Epithelial cell of esophagus (primary cell): ENCODE measurements around the gene ICAM5.
"Not testable (repeated sequence)": the region's sequence is repeated elsewhere in the genome, so short reads cannot be mapped to it uniquely, and the experiment has no call there.

Experiments
- DNase-seq: peaks from one replicate; pipeline ENCODE4 v3.0.0; 2010; ENCODE audit warnings: low read depth
- H3K4me3 ChIP-seq: 2 replicates; pipeline ENCODE4 v1.5.1; 2011; ENCODE audit warnings: mild to moderate bottlenecking, low read length, control low read depth
- CTCF ChIP-seq: IDR thresholded peaks from 2 replicates; pipeline ENCODE4 v1.5.1; 2011; ENCODE audit warnings: low read depth, mild to moderate bottlenecking, low read length, control low read depth, inconsistent platforms; ENCODE audit not compliant: insufficient read depth; ENCODE audit errors: missing control alignments

ICAM5 gene

GRCh38 chr19:10334588-10335351 lies 45.0 kb downstream of the ICAM5 start:
- DNase-seq, result peak; percentile 95
- no peak for TF ChIP-seq CTCF
- peak overlapping the region; percentile 61 for H3K4me3 ChIP-seq

- TF ChIP-seq CTCF, result no peak
- no peak overlapping the region for H3K4me3 ChIP-seq
Observed at GRCh38 chr19:10335352-10335985, 45.7 kb downstream of the ICAM5 start.

GRCh38 chr19:10336725-10337124 lies 47.0 kb downstream of the ICAM5 start:
- DNase-seq, H3K4me3 ChIP-seq: not testable (repeated sequence)

More at GRCh38 chr19:10335352-10335985, 45.7 kb downstream of the ICAM5 start:
- DNase-seq, result no peak

GRCh38 chr19:10338940-10339339 lies 49.2 kb downstream of the ICAM5 start:
- no peak overlapping the region for H3K4me3 ChIP-seq
- DNase-seq, result no peak
- no peak for TF ChIP-seq CTCF

- no peak for DNase-seq
- TF ChIP-seq CTCF, result no peak
- no peak within 1 kb of the TSS for H3K4me3 ChIP-seq
Observed at GRCh38 chr19:10339380-10339960, 49.7 kb downstream of the ICAM5 start, which contains the start of gene ICAM3. Gene ICAM3, minus strand, starts transcription at chr19:10339624. Its CDS starts 10 bp downstream, at chr19:10339614.

GRCh38 chr19:10339977-10340376 lies 50.2 kb downstream of the ICAM5 start:
- no peak overlapping the region for H3K4me3 ChIP-seq
- TF ChIP-seq CTCF, result no peak
- no peak for DNase-seq

- peak; percentile 10 for DNase-seq
- no peak overlapping the region for H3K4me3 ChIP-seq
Observed at GRCh38 chr19:10343495-10343894, 53.7 kb downstream of the ICAM5 start.

More at GRCh38 chr19:10343495-10343894, 53.7 kb downstream of the ICAM5 start:
- no peak for TF ChIP-seq CTCF
